HCEC 1CT (cell line): ENCODE measurements around the gene HAUS7.

ENCODE experiments used
- DNase-seq: peaks from one replicate; pipeline ENCODE4 v3.0.0-alpha.2; 2017

The HAUS7 gene

DNA sequence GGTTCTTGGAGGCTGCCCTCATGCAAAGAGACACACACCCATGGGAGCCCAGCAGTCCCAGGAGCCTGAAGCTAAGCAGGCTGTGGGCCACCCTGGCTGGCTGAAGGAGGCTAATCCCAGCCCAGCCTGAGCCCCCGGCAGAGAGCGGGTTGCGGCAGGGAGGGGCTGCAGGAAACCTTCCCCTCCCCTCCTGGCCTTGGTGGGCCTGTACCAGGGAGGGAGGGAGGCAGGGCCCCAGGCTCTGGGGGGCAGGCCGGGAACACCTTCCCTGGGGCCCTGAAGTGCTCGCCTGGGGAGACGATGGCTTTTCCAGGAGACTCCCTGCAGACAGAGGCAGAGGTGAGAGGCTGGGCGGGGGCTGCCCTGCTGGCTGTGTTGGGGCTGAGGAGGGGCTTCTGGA is 28.1 kb upstream of the HAUS7 start:
- DNase-seq: no peak

DNA sequence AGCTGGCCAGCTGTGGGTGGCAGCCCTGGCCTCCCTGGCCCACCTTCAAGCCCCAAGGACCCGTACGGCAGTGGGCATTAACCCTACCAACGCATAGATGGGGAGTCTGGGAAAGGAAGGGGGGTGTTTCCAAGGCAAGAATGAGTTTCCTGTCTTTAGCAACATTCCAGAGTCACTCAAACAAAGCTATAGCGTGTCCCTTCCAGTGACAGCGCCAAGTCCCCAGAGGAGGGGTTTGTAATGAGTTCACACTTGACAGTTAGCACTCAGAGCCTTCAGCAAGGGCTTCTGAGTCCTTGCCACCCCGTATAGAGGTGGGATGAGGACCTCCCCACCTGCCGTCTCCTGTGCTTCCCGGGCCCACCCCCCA is 26.2 kb upstream of the HAUS7 start:
- DNase-seq: no peak

DNA sequence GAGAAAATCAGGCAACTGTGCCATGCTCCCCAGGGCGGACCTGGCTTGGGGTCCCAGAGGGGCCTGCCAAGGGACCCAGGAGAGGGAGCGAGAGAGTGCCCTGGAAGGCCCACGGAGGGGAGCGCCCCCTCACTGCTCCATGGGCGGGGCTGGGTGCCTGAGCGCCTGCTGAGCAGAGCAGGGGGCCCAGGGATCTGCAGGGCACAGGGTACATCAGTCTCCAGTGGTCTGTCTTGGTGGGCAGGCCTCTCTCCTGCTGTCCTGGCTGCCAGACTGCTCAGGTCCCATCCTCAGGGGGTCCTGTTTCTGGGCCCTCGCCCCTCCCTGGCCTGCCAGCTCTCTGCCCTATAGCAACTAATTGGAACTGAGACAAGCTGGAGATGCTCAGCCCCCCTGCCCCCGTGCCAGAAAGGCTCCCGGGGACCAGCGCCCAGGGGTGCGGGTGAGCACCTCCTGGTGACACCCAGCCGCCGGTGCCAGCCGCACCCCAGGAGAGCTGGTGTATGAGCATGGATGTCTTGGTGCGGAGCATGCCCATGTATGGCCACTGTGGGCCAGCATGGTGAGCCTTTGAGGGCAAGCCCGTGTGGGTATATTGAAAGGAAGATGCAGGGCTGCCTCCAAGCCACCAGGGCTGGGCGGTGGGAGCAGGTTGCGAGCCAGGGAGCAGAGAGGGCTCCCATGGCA is 25.7 kb upstream of the HAUS7 start:
- DNase-seq: no peak

DNA sequence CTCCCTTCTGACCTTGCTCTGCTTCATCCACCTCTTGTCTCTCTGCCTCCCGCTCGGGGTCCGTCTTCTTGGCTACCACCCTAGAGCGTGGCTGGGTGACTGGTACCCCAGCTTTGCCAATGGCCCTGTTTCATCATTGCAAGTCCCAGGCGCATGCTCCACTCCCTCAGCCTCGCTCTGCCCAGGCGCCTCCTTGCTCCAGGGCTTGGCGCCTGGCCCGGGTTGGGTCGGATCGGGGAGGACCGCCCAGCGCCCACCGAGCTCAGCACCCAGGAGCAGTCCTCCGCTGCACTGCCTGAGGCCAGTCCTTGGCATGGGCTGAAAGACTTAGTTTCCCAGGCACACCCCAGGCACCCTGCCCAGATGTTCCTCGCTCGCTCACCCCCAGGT is 25.0 kb upstream of the HAUS7 start:
- no peak for DNase-seq

DNA sequence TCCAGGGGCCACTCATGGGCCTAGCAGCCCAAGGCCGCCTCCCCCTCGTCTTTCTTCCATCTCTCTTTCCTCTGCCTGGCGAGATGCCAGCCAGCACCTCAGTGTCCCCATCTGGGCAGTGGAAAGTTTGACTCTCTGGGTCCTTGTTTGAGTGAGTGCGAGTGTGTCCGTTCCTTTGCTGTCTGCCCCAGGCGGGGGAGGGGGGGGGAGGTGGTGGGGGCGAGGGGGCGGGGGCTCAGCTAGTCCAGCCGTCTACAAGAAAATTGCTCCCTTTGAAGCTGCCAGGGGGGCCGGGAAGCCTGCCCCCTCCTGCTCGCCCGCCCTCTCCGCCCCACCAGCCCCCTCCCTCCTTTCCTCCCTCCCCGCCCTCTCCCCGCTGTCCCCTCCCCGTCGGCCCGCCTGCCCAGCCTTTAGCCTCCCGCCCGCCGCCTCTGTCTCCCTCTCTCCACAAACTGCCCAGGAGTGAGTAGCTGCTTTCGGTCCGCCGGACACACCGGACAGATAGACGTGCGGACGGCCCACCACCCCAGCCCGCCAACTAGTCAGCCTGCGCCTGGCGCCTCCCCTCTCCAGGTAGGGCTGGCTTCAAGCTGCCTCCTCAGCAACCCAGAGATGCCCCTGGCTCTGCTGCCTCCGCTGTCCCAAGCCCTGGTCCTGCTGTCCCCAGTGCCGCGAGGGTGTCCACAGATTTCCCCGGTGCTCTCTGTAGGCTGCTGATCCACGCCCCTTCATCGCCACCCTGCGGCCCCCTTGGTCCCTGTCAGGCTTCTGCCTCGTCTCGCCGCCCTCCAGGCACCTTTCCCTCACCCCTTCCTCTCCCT is 24.4 kb upstream of the HAUS7 start, which contains the start of gene BGN:
Gene BGN, plus strand, starts transcription at position 440 of the 821 bp plus-strand sequence. CDS start 9,652 bp downstream, outside the sequence.
- DNase-seq: no peak

DNA sequence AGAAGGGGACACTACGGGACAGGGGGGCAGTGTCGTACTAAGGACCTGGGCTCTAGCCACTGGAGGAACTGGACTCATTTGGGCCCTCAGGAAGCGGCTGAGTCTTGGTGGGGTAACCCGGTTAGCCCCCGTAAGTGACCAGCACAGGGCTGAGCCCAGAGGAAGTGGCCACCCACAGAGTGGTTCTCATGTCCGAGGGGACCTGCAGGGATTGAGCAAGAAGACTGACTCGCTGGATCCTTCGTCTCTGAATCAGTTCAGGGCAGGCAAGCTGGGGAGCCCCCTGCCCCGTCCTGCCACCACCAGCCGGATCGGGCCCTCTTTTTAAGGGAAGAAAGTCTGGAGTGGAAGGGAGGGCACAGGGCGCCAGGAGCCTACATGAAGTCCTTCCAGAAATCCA is 23.7 kb upstream of the HAUS7 start:
- no peak for DNase-seq

DNA sequence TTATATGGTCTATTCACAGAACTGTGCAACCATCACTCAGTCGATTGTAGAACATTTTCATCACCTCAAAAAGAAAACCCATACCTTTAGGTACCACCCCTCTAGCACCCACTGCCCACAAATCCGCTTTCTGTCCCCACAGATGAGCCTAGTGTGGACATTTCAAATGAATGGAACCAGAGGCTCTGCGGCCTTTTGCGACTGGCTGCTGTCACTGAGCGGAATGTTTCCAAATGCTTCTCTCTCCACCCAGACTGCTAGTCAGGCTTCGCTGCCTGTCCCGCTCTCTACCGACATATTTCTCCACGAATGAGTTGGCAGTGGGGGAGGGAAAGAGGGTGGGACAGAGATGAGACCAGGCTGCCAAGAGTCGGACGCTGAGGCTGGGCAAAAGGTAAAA is 22.7 kb upstream of the HAUS7 start:
- DNase-seq: no peak

DNA sequence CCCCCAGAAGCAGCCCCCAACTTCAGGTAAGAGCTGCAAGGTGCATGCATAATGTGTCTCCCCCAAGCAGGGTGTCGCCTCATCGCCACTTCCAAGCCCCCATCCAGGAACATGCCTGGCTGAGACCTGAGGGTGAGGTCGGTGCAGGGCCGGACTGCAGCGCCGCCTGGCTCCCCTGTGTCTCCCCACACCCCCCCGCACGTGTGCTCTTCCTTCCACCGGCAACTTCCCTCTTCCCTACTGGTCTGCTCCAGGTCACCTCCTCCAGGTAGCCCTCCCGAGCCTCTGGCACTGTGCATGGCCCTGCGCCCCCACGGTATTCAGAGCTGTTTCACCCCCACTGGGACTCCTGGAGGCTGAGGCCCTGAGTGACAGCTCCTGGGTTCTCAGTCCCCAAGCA is 22.2 kb upstream of the HAUS7 start:
- DNase-seq: no peak

DNA sequence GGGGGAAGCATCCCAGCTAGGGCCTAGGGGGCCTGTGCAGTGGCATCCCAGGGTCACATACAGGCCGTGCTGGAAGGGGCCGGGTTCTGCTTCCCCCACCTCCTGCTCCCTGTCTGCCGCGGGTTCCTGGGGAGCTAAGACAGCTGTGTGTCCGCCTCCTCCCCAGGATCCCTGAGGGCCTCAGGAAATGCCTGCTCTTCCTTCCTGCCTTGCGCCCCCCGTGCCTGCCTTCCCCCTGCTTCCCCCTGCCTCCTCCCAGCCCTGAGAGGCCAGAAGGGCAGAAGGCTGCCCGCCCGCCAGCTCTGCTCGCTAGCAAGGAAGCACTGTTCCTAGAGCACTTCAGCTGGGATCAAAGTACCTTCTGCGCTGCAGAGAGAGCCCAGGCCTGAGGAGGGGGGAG is 21.5 kb upstream of the HAUS7 start:
- no peak for DNase-seq

DNA sequence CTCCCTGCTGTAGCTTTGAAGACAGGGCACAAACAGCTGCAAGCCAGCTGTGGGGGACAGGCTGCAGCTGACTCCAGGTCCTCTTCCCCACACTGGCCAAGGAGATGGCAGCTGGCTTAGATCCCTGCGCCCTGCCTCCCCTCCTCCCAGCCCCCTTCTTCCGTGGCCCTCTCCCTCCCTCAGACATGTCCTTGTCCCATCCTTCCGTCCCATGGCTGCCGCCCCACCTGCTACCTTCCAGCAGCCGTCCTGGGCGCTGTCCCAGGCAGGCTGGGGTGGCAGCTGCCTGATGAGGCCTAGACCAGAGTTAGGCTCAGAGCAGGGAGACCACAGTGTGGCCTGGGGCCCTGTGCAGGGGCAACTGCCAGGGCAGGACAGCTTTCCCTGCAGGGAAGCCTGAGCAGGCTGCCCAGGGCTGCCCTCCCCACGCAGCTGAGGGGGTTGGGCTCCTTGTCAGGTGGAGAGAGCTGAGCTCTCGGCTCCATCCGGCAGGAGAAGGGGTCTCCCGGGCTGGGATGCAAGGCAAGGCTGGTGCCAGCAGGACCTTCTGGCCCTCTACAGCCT is 21.1 kb upstream of the HAUS7 start:
- DNase-seq: no peak

DNA sequence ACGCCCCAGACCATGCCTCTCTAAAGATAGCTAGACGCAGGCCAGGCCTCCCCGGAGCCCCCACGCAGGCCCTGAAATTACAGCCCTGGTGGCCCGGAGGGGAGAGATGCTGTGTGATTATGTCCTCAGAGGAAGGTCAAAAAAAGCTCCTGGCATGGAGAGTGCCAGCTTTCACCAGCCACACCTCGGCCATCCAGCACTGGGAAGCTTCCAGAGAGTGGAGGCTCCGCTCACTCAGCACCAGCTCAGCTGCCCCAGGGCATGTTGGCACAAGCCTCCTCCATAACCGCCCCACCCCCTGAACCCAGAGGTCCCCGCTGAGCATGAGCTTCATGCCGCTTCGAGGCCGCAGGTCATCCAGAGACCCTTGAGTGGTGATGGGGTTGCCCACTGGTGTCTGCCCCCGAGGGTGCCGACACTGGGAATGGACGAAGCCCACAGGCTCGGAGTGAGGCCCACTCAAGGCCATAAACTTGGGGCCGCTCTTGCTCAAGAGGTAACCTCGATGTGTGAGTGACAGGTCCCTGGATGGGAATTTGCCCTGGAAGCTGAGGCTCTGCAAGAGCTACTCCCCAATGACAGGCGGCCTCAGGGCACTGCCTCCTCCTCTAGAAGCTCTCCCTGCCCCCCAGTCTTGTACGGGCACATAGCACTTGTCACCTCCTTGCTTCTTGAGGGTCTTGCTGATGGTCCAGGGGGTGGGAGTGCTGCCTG is 20.0 kb upstream of the HAUS7 start:
- no peak for DNase-seq

DNA sequence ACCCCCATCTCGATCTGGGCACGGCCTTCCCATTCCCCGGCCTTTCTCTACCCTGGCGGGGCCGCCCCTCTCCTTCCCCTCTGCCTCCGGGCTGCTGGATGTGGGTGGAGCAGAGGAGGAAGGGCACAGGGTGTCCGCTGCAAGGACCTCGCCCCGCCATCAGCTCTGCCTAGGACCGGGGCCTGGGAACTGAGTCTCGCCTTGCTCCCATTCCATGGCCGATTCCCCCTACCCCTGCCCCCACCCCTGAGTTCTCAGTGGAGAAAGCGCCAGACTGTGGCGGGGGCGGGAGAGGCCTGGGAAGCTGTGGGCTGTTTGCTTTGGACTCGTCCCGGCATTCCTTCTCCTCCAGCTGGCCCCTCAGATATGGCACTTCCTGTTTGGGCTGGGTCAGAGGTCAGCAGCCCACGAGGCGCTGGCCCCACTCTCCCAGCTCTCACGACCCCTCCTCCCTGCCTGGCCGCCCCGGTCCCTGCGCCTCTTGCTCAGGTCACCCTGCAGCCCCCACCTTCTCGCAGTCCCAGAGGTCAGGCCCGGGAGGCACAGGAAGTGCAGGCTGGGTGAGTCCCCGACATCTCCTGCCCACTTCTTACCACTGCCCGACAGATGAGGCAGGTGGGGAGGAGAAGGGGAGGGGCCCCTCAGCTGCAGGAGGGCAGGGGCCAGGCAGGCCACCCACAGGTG is 18.0 kb upstream of the HAUS7 start:
- no peak for DNase-seq

DNA sequence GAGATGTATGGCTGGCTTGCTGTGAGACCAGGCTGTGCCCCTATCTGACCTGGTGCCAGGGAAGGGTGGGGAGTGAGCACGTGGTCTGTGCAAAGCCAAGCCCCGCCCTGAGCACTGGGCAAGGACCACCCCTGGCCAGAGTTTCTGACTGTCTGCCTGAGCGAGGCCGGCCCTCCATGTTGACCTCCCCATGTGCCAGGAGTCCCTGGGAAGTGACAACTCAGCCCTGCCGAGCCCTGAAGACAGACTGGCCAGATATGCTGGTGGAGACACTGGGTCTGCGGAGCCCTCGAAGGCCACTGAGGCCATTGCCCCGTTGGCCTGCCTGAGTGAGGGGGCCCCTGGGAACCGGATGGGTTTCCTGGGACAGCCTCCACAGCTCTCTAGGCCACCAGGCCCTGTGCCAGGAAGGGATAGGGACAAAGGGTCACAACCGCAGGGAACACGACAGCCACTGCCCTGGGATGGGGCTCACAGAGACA is 17.3 kb upstream of the HAUS7 start:
- DNase-seq: no peak

DNA sequence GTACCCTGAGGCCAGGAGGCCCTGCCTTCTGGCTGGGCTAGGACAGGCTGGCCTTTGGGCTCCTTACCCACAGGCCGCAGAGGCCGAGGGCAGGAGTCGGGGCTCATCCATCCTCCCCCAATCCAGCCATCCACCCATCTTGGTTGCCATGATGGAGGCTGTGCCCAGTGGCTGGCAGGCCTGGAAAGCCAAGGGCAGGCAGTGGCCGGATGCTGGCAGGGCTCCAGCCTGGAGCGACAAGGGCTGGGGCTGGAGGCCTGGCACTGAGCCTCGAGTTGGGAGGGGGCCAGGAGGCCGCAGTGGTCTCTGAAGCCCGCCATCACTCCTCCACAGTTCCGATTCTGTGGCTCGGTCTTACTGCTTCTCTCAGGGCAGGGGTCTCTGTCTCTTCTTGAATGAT is 15.8 kb upstream of the HAUS7 start:
- DNase-seq: no peak

DNA sequence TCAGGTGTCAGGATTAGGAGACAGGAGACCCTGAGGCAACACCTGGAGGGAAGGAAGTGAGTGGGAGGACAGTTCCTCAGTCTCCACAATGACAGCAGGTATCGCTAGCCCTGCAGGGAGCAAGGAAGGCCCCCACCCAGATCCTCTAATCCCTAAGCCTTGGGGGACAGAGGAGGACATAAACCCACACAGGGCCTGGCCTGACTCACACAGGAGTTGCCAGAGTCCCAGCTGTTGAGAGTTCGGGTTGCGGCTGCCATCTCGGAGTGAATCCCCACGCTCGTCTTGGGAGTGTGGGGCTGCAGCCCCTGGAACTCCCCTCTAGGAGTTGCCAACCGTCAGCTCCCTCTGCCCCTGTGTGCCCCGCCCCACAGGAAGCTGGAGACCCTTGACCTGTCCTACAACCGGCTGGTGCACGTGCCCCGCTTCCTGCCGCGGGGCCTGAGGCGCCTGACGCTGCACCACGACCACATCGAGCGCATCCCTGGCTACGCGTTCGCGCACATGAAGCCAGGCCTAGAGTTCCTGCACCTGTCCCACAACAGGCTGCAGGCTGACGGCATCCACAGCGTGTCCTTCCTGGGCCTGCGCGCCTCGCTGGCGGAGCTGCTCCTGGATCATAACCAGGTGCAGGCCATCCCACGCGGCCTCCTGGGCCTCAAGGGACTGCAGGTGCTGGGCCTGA is 15.2 kb upstream of the HAUS7 start:
- no peak for DNase-seq

DNA sequence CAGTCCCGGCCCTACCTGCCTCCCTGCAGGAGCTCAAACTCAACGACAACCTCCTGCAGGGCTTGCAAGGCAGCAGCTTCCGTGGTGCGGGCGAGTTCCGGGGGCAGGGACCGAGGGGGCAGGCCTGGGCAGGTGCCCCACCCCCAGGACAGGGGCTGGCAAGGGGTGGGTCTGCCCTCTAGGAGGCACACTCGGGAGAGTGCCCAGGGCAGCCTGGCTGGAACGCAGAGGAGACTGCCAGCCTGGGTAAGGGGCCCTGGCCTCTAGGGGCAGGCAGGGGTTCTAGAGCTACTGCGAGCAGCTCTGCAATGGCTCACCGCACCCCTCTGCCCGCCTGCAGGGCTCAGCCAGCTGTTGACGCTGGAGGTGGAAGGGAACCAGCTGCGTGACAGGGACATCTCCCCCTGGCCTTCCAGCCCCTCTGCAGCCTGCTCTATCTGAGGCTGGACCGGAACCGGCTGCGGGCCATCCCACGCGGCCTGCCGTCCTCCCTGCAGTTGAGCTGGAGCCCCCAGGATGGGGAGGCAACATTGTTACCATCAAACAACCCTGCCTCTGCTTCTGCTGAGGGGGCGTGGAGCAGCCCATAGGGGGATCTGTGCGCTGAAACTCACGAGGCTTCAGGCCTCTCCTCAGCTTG is 12.1 kb upstream of the HAUS7 start:
- DNase-seq: no peak

DNA sequence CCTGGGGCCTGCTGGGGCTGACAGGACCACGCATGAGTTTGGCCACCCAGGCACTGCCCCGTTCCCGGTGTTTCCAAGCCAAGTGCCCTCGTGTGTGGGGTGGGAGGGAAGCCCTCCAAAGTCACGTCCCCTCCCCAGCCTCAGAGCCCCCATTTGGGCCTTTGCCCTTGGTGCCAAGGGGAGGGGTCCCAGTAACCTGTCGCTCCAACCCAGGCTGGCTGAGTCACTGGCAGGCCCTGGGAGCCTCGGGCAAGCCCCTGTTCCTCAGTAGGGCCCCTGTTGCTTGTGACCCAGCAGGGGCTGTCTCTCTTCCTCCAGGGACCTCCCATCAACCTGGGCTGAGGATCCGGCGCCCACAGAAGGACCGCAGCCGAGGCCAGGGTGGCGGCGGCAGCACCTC is 10.7 kb upstream of the HAUS7 start:
- no peak for DNase-seq

DNA sequence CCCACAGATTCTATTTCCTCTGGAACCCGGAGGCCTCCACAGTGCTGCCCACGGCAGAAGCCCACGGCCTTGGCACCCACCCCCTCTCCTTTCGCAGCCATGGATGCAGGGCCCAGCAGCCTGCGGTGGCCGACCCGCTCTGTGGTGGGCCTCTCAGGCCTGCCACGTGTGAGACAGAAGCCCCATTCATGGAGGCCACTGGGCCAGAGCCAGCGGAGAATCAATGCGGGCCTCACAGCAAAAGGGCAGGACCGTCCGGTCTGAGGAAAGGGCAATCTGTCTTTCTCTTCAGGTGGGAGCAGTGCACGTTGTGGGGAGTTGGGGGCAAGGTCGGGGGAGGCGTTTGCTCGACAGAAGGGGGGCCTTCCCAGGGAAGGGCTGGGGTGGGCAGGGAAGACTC is 8.4 kb upstream of the HAUS7 start:
- no peak for DNase-seq

DNA sequence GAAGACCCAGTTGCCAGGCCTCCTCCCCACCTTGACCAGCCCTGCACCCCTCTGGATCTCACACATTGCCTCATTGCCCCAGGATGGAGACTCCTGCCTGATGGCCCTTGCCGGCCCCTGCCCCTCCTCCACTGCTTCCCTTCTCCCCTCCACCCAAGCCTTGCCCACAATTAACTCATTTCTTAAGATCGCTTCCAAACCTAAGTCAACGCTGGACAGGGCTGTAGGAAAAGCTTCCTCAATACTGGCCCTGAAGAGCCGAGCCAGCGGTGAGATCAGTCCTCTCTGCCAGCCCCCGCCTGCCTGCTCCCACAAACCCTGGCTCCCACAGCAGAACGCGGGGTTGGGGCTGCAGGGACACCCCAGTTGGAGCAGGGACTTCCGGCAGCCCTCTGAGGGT is 7.5 kb upstream of the HAUS7 start:
- no peak for DNase-seq

DNA sequence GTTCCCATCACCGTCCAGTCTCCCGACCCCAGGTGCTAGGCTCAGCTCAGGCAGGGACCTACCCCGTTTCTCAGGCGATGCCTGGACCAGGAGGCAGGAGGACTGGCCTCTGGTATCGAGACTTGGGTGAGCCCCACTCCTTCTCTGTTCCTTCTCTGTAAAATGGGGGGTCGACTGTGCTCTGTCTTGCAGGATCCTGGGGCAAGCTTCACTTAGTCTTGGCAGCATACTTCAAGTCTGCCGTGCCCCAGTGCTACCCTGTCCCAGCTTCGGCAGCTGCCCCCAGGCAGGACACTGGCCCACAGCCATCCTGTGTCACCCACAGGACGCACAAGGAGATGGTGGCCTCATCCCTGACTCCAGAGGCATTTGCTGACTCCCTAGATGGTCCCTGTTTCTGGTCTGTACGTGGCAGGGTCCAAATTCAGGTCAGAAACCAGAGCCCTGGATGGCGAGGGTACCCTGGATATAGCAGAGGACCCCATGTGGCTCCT is 7.0 kb upstream of the HAUS7 start:
- DNase-seq: no peak

DNA sequence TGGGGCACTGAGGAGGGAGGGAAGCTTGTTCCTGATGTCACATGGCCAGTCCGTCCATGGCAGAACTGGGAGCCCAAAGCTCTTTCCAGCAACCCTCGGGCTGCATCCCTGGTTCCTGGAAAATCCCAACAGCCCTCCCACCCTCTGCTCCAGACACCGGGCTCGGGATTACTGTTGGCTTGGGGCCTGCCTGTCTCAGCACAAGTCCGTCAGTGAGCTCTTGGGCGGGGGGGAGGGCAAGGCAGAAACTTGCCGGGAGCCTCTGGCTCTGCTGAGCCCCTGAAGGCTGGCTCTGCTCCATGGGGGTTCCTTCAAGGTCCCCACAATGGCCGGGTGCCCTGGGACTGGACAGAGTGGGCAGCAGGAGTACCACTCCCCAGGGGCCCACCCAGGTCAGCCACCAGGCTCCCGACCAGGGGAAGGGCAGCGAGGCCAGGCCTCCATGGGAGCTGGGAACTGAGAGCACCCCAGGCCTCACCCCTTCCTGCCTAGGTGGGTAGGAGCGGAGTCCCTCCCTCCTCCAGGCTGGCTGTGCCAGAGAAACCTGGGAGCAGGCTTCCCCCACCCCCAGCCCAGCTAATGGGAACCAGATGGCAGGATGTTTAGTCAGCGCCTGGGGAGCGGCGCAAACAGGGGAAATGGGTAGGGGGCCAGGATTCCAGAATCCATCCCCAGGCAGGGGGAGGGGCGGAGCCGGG is 6.4 kb upstream of the HAUS7 start:
- peak; percentile 27 for DNase-seq
